AG09319 (cell line): Measurements from ENCODE around the gene EVX1.

ENCODE experiments used
- DNase-seq: peaks from one replicate; pipeline ENCODE4 v3.0.0-alpha.2; 2010; ENCODE audit warnings: low read depth; ENCODE audit errors: extremely low read depth
- TF ChIP-seq, protein P1 (sequence below): IDR thresholded peaks from 2 replicates; pipeline ENCODE4 v1.5.1; 2011; ENCODE audit warnings: low read depth, mild to moderate bottlenecking, inconsistent platforms, low read length, moderate library complexity

EVX1 gene

DNA sequence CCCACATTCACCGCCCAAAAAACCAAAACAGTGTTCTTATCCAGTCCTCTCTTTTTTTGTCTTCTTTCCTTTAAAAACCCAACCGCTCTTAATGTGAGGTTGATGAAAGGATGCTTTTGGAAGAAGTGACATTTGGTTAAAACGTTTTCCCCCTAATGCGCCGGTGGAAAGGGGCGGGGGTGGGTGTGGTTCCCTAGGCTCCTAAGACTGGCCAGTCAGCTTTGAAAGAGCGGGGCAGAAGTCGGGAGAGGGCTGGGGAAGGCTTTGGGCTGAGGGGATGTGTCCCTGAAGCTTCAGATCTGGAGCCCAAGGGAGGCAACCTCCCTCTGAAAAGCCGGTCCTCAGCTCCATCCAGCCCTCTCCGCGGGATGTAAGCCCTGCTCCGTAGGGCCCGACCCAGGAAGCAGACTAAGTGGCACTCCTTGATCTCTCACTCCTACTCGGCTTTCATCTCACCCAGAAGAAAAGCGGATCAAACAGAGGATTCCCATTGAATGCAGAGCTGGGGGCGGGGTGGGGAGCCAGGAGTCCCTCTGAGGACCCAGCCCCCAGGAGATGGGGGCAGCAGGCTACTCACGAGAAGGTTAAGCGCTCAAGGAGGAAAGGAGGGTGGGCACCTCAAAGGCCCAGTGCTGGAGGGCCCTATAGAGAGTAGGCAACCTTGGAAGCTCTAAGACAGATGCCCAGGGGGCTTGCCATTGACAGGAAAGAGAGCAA, 2.4 kb upstream of the EVX1 start:
- DNase-seq: no peak
- TF ChIP-seq, protein P1, sequence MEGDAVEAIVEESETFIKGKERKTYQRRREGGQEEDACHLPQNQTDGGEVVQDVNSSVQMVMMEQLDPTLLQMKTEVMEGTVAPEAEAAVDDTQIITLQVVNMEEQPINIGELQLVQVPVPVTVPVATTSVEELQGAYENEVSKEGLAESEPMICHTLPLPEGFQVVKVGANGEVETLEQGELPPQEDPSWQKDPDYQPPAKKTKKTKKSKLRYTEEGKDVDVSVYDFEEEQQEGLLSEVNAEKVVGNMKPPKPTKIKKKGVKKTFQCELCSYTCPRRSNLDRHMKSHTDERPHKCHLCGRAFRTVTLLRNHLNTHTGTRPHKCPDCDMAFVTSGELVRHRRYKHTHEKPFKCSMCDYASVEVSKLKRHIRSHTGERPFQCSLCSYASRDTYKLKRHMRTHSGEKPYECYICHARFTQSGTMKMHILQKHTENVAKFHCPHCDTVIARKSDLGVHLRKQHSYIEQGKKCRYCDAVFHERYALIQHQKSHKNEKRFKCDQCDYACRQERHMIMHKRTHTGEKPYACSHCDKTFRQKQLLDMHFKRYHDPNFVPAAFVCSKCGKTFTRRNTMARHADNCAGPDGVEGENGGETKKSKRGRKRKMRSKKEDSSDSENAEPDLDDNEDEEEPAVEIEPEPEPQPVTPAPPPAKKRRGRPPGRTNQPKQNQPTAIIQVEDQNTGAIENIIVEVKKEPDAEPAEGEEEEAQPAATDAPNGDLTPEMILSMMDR: no peak

DNA sequence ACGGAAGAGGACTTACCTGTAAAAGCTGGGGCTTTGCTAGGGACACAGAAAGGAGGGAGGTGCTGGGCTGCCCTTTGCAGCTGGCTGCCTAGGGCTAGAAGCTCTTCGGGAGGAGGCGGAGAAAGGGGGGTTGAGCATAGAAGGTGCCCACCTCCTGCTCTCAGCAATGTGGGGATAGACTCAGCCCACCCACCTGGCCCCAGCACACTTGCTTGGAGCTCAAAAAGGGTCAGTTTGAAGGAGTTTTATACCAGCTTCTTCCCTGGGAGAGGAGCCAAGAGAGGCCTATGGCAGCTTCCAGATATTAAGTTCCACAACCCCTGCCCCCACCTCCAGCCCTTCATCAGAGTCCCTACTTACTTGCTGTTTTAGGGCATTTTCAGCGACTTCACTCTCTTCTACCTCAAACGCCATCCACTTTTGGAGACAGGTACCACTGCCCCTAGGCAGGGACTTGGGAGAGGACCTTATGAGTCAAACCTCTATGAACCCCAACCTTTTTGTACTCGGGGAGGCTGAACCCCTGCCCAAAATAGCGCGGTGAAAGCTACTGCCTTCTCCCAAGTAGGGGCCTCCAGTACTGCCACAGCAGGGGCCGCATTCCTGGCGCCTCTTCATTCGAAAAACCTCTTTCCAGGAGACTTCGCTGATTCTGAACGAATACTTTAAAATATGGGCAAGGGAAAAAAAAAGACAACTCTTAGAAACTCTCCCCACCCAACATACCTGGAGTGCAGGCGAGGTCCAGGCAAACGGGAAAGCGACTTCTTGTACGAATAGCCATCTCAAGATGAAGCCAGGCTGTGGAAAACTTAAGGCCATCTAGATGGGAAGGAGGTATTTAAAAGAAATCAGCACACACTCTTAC, 1.2 kb upstream of the EVX1 start:
- no peak for DNase-seq
- TF ChIP-seq, protein P1: no peak

DNA sequence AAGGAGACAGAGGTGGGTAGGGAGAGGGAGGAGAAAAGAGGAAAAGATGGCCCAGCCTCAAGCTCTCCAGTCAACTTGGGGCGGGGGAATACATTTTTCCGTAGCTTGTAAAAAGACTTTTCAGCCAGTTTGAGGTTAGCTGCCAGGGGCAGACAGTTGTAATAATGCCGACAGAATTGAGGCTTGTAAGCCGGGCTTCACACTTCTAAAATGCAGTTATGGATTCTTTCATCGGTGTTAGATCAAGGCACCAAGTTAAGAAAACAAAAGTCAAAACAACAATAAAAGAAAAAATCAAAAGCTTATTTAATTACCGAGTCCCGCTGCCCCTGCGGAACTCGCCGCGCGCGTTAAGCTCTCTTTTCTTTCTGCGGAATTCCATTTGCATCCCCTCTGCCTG, 448 bp upstream of the EVX1 start:
- TF ChIP-seq, protein P1: no peak

DNA sequence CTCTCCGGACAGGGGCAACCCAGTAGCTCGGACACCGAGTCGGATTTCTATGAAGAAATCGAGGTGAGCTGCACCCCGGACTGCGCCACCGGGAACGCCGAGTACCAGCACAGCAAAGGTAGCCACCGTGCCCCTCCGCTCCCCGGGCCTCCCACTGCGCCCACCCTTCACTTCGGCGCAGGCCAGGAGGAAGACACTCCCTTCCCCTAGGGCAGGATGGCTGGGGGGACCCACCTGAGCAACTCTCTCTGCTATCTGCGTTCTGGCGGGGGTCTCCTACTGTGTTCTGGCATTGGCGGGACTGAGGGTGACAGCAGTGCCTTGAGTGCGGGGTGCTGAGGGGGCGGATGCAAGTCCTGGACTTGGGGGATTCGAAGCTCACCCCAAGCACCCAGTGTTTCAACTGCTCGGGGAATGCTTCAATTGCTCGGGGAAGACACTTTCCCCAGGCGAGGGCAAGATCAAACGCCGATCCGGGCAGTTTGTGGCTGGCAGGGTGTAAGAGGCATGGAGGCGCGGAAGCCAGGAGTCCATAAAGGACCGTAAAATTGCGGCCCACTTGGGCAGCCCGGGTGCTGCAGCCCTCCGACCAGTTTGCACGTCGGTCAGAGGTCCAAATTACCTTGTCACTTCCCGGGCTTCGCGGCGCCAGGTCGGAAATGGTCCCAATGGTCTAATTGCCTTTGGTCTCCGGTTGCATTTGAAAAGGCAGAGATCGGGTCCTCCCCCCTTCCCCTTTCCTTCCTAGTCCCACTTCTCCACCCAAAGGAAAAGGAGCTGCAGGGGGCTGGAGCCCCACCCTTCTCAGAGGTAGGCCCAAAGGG, 950 bp downstream of the EVX1 start:
- TF ChIP-seq, protein P1: no peak
- no peak for DNase-seq

More for the DNA sequence above, 448 bp upstream of the EVX1 start:
- no peak for DNase-seq

DNA sequence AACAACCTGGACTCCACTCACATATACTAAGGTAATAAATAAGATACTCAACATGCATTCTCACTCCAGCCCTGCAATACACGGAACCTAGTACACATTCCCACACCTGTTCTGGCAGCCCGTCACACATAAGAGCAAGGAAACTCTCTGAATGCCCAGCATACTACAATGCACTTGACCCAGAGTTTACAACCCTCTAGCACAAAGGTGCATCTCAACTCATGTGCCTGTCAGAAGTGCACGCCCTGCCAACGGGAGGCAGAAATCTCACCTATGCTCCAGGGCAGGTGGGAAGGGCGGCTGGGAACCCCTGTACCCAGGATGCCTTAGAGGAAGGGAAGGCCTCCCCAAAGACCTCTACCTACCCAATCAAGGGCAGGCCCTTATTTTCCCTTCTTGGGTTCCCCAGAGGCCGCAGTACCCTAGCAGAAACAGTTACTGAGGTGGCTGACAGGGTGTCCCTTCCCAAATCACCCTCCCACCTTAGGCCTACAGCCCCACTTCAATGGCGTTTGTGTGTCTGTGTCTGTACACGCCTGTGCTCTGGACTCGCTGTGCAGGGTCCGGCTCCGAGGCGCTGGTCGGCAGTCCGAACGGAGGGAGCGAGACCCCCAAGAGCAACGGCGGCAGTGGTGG, 2.0 kb downstream of the EVX1 start:
- no peak for DNase-seq
- TF ChIP-seq, protein P1: no peak

DNA sequence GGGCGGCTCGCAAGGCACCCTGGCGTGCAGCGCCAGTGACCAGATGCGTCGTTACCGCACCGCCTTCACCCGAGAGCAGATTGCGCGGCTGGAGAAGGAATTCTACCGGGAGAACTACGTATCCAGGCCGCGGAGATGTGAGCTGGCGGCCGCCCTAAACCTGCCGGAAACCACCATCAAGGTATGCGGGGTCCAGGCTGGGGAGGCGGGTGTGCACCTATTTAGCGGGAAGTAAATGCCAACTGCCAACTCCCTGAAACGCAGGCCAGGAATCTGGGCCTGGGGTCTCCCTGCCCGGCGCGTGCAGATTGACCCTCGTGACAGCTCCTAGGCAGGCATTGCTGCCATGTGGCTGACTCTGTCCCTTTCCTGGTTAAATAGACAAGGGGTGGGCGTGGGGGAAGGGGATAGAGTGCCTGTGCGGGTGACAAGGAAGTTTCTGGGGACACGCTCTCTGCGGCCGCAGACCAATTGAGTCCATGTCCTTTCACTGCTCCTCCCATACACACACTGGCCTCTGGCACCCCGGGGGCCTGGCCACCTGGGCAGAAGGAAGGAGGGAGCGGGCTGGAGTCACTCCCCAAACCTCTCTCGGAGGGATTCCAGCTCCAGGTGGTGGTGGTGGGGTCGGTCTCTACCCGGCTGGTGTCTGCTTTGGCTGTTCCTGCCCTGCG, 2.7 kb downstream of the EVX1 start:
- TF ChIP-seq, protein P1: no peak
- no peak for DNase-seq
